ENCODE data around the gene CBX7.
A peak's percentile ranks its signal among the peaks of the same experiment; 100 is the strongest.

CBX7 gene

GRCh38 chr22:39152024-39152510, 413 bp downstream of the CBX7 start:
- no peak for FAIRE-seq
- TF ChIP-seq TAF1 (IDR thresholded peaks at IDR 0.05; ENCODE audit: borderline replicate concordance, low read depth, low read length) (no peak), POLR2A (IDR thresholded peaks at IDR 0.05; ENCODE audit: low read depth, low read length) (no peak), POLR2AphosphoS5 (IDR thresholded peaks at IDR 0.05; ENCODE audit: low read depth, low read length) (no peak; the same call in 1 of the 2 replicates)
- no peak for DNase-seq (ENCODE audit: insufficient read length)

GRCh38 chr22:39151329-39151975, 1.0 kb downstream of the CBX7 start:
- TF ChIP-seq POLR2A (IDR thresholded peaks at IDR 0.05; ENCODE audit: low read depth, low read length), result no peak
- TF ChIP-seq POLR2AphosphoS5 (IDR thresholded peaks at IDR 0.05; ENCODE audit: low read depth, low read length), result no peak
- no peak for TF ChIP-seq TAF1 (IDR thresholded peaks at IDR 0.05; ENCODE audit: borderline replicate concordance, low read depth, low read length)
- FAIRE-seq (no peak), DNase-seq (ENCODE audit: insufficient read length) (no peak)

- DNase-seq (ENCODE audit: insufficient read length), result no peak
- no peak for FAIRE-seq
- no peak for TF ChIP-seq POLR2AphosphoS5 (IDR thresholded peaks at IDR 0.05; ENCODE audit: low read depth, low read length)
- no peak for TF ChIP-seq TAF1 (IDR thresholded peaks at IDR 0.05; ENCODE audit: borderline replicate concordance, low read depth, low read length)
- no peak for TF ChIP-seq POLR2A (IDR thresholded peaks at IDR 0.05; ENCODE audit: low read depth, low read length)
These were observed 1.6 kb downstream of the CBX7 start for GRCh38 chr22:39150848-39151215.

- DNase-seq (ENCODE audit: insufficient read length), result no peak
- TF ChIP-seq TAF1 (IDR thresholded peaks at IDR 0.05; ENCODE audit: borderline replicate concordance, low read depth, low read length) (no peak), POLR2AphosphoS5 (IDR thresholded peaks at IDR 0.05; ENCODE audit: low read depth, low read length) (0 out of 2 replicates have a peak, but pooled peaks have one; percentile 30)
These were observed 2.3 kb downstream of the CBX7 start for GRCh38 chr22:39149915-39150847.

GRCh38 chr22:39148727-39149535, 3.5 kb downstream of the CBX7 start:
- peak; percentile 87 for FAIRE-seq
- TF ChIP-seq TAF1 (IDR thresholded peaks at IDR 0.05; ENCODE audit: borderline replicate concordance, low read depth, low read length) (no peak), POLR2A (IDR thresholded peaks at IDR 0.05; ENCODE audit: low read depth, low read length) (0 out of 2 replicates have a peak, but pooled peaks have one; percentile 47)
- DNase-seq (ENCODE audit: insufficient read length), result peak; percentile 66

More at GRCh38 chr22:39149915-39150847, 2.3 kb downstream of the CBX7 start:
- no peak for FAIRE-seq

GRCh38 chr22:39148026-39148726, 4.3 kb downstream of the CBX7 start:
- DNase-seq (ENCODE audit: insufficient read length), result no peak
- TF ChIP-seq TAF1 (IDR thresholded peaks at IDR 0.05; ENCODE audit: borderline replicate concordance, low read depth, low read length) (no peak), POLR2A (IDR thresholded peaks at IDR 0.05; ENCODE audit: low read depth, low read length) (no peak), POLR2AphosphoS5 (IDR thresholded peaks at IDR 0.05; ENCODE audit: low read depth, low read length) (no peak)
- no peak for FAIRE-seq

GRCh38 chr22:39147335-39148025, 5.0 kb downstream of the CBX7 start:
- no peak for FAIRE-seq
- no peak for DNase-seq (ENCODE audit: insufficient read length)
- TF ChIP-seq POLR2AphosphoS5 (IDR thresholded peaks at IDR 0.05; ENCODE audit: low read depth, low read length) (no peak), POLR2A (IDR thresholded peaks at IDR 0.05; ENCODE audit: low read depth, low read length) (no peak), TAF1 (IDR thresholded peaks at IDR 0.05; ENCODE audit: borderline replicate concordance, low read depth, low read length) (no peak)

GRCh38 chr22:39146256-39147101, 6.0 kb downstream of the CBX7 start:
- no peak for FAIRE-seq
- no peak for TF ChIP-seq TAF1 (IDR thresholded peaks at IDR 0.05; ENCODE audit: borderline replicate concordance, low read depth, low read length)
- TF ChIP-seq POLR2AphosphoS5 (IDR thresholded peaks at IDR 0.05; ENCODE audit: low read depth, low read length), result no peak
- no peak for TF ChIP-seq POLR2A (IDR thresholded peaks at IDR 0.05; ENCODE audit: low read depth, low read length)
- no peak for DNase-seq (ENCODE audit: insufficient read length)

- FAIRE-seq (peak; percentile 96), DNase-seq (ENCODE audit: insufficient read length) (peak; percentile 66)
- TF ChIP-seq POLR2A (IDR thresholded peaks at IDR 0.05; ENCODE audit: low read depth, low read length), result peak; percentile 60; the same call in 1 of the 2 replicates
- TF ChIP-seq TAF1 (IDR thresholded peaks at IDR 0.05; ENCODE audit: borderline replicate concordance, low read depth, low read length), result no peak
- 0 out of 2 replicates have a peak, but pooled peaks have one; percentile 46 for TF ChIP-seq POLR2AphosphoS5 (IDR thresholded peaks at IDR 0.05; ENCODE audit: low read depth, low read length)
These were observed 8.2 kb downstream of the CBX7 start for GRCh38 chr22:39144101-39144767.
